Endodermal cell (in vitro differentiated cells): Measurements from ENCODE around the gene SLC6A9. TPM values are rescaled to one million over a fixed set of nuclear protein-coding genes. Genes with fewer than 3 reads are reported as not detected.

Source experiments
- DNase-seq: peaks from one replicate; pipeline ENCODE4 v3.0.0-alpha.2; 2017
- H3K27ac ChIP-seq: 2 replicates; pipeline ENCODE4 v1.5.1; 2013; ENCODE audit warnings: mild to moderate bottlenecking, low read depth, low read length, moderate library complexity
- H3K27me3 ChIP-seq: 2 replicates; pipeline ENCODE4 v1.6.1; 2013; ENCODE audit warnings: mild to moderate bottlenecking, low read length, moderate library complexity; ENCODE audit not compliant: insufficient read depth, control insufficient read depth, poor library complexity, severe bottlenecking
- H3K36me3 ChIP-seq: 2 replicates; pipeline ENCODE4 v1.7.0; 2013; ENCODE audit warnings: mild to moderate bottlenecking, low read length, moderate library complexity; ENCODE audit not compliant: control insufficient read depth, insufficient read depth
- H3K4me1 ChIP-seq: one replicate; pipeline ENCODE4 v1.7.0; 2013; ENCODE audit warnings: low read length; ENCODE audit not compliant: control insufficient read depth, insufficient read depth
- H3K4me3 ChIP-seq: 2 replicates; pipeline ENCODE4 v1.5.1; 2013; ENCODE audit warnings: mild to moderate bottlenecking, low read length, moderate library complexity
- H3K9ac ChIP-seq: 2 replicates; pipeline ENCODE4 v1.6.1; 2013; ENCODE audit warnings: mild to moderate bottlenecking, low read length, moderate library complexity; ENCODE audit not compliant: poor library complexity, severe bottlenecking; ENCODE audit errors: extremely low read depth
- H3K9me3 ChIP-seq: 2 replicates; pipeline ENCODE4 v1.6.1; 2013; ENCODE audit warnings: mild to moderate bottlenecking, low read length, moderate library complexity; ENCODE audit not compliant: control insufficient read depth
- H3K27ac Mint-ChIP-seq: 2 replicates; pipeline ENCODE4 v1.8.0; 2020; ENCODE audit warnings: mixed read lengths
- H3K27me3 Mint-ChIP-seq: 2 replicates; pipeline ENCODE4 v1.8.0; 2021; ENCODE audit warnings: mild to moderate bottlenecking, mixed read lengths; ENCODE audit not compliant: insufficient read depth
- H3K36me3 Mint-ChIP-seq: 2 replicates; pipeline ENCODE4 v1.8.0; 2020; ENCODE audit warnings: low read depth, mixed read lengths
- H3K4me1 Mint-ChIP-seq: 2 replicates; pipeline ENCODE4 v1.8.0; 2020; ENCODE audit warnings: mixed read lengths
- H3K4me3 Mint-ChIP-seq: 2 replicates; pipeline ENCODE4 v1.8.0; 2020; ENCODE audit warnings: mild to moderate bottlenecking, moderate library complexity, mixed read lengths
- H3K9me3 Mint-ChIP-seq: 2 replicates; pipeline ENCODE4 v1.8.0; 2020; ENCODE audit warnings: mild to moderate bottlenecking, mixed read lengths
- CTCF ChIP-seq: fragments of 200-600 bp; sonication (generic); conservative IDR thresholded peaks from 2 replicates; pipeline ENCODE4 v1.5.0; 2021; ENCODE audit warnings: antibody characterized with exemption, mild to moderate bottlenecking
- WGBS, 2 experiments: methylation state at CpG; one replicate each; pipeline versions ENCODE4 v1.1.5 to v1.1.7; 2013; ENCODE audit warnings: missing lambda C conversion rate in 2 of 2, mixed read lengths in 1 of 2; ENCODE audit not compliant: insufficient coverage in 1 of 2, insufficient read length in 1 of 2; 5-methylcytosine and 5-hydroxymethylcytosine counted together
- total RNA-seq, 2 donors: library from RNA; stranded (reverse); fragmentation: NEBNext Ultra II Directional in 1 of 2; extraction: Animal tissue kit (Norgen Biotek cat#: 25700) in 1 of 2; gene quantifications; 2 replicates in 1 of 2; 3 replicates in 1 of 2; pipeline ENCODE4 v1.2.1, GENCODE V29; 2021

SLC6A9 gene
- total RNA-seq, 2 donors from 2014 or later, result 5.7 to 11.4 TPM

- Mint-ChIP-seq H3K4me3 (no peak overlapping the region), H3K4me1 (peaks cover 3% of the 10 kb centered on the region), H3K36me3 (no peaks in the 10 kb centered on the region), H3K27me3 (peaks cover 79% of the 10 kb centered on the region), H3K27ac (no peak overlapping the region), H3K9me3 (no peaks in the 10 kb centered on the region)
- H3K27ac ChIP-seq, result no peak overlapping the region
- DNase-seq, result no peak
- no peak overlapping the region for H3K9ac ChIP-seq
- WGBS, 2 experiments, result 100% methylated on average over 2 of the region's 2 CpGs; no CpG with 5 or more reads in 1 of the 2 experiments
- no peaks in the 10 kb centered on the region for H3K9me3 ChIP-seq
- H3K4me1 ChIP-seq, result no peaks in the 10 kb centered on the region
- H3K27me3 ChIP-seq, result peaks cover 69% of the 10 kb centered on the region
- H3K36me3 ChIP-seq, result no peaks in the 10 kb centered on the region
- no peak overlapping the region for H3K4me3 ChIP-seq
- TF ChIP-seq CTCF, result no peak
These were observed 22.1 kb upstream of the SLC6A9 start for GRCh38 chr1:44053394-44053793.

DNA sequence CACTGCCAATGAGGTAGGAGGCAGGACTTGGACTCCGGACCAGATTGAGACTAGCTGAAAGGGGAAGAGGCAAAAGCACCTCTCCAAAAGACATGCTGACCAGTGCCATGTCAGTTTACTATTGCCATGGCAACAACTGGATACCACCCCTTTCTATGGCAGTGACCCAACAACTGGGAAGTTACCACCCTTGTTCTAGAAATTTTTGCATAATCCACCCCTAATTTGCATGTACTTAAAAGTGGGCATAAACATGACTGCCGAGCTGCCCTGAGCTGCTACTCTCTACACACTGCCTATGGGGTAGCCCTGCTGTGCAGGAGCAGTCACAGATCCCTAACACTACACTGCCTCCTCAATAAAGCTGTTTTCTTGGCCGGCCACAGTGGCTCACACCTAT is 19.0 kb upstream of the SLC6A9 start:
- no peak overlapping the region for H3K9ac ChIP-seq
- no peak for TF ChIP-seq CTCF
- H3K4me1 ChIP-seq, result no peaks in the 10 kb centered on the region
- no peaks in the 10 kb centered on the region for H3K4me1 Mint-ChIP-seq
- no peak overlapping the region for H3K27ac Mint-ChIP-seq
- H3K36me3 ChIP-seq, result no peaks in the 10 kb centered on the region
- H3K4me3 ChIP-seq, result no peak overlapping the region
- H3K27me3 ChIP-seq, result peaks cover 41% of the 10 kb centered on the region
- DNase-seq, result no peak
- no peaks in the 10 kb centered on the region for H3K9me3 Mint-ChIP-seq
- H3K9me3 ChIP-seq, result no peaks in the 10 kb centered on the region
- H3K4me3 Mint-ChIP-seq, result no peak overlapping the region
- peaks cover 55% of the 10 kb centered on the region for H3K27me3 Mint-ChIP-seq
- WGBS, 2 experiments, result 77 to 78% methylated on average over 3 of the region's 3 CpGs
- no peak overlapping the region for H3K27ac ChIP-seq
- no peaks in the 10 kb centered on the region for H3K36me3 Mint-ChIP-seq

- Histone ChIP-seq H3K27me3 (peaks cover 37% of the 10 kb centered on the region), H3K9me3 (no peaks in the 10 kb centered on the region), H3K9ac (no peak overlapping the region), H3K4me3 (no peak overlapping the region), H3K4me1 (no peaks in the 10 kb centered on the region), H3K27ac (no peak overlapping the region), H3K36me3 (no peaks in the 10 kb centered on the region)
- TF ChIP-seq CTCF, result no peak
- 81 to 86% methylated on average over 2 of the region's 2 CpGs for WGBS, 2 experiments
- no peaks in the 10 kb centered on the region for H3K9me3 Mint-ChIP-seq
- no peaks in the 10 kb centered on the region for H3K4me1 Mint-ChIP-seq
- no peak overlapping the region for H3K4me3 Mint-ChIP-seq
- H3K27ac Mint-ChIP-seq, result no peak overlapping the region
- no peak for DNase-seq
- H3K27me3 Mint-ChIP-seq, result peaks cover 54% of the 10 kb centered on the region
- no peaks in the 10 kb centered on the region for H3K36me3 Mint-ChIP-seq
These were observed 18.6 kb upstream of the SLC6A9 start for GRCh38 chr1:44049839-44050238.
